Type B pancreatic cell (in vitro differentiated cells): ENCODE measurements around the gene TEAD3. TPM values are rescaled to one million over a fixed set of nuclear protein-coding genes. Genes with fewer than 3 reads are reported as not detected.
A peak's percentile ranks its signal among the peaks of the same experiment; 100 is the strongest.

ENCODE experiments used
- DNase-seq: peaks from one replicate; pipeline ENCODE4 v3.0.0; 2021; ENCODE audit warnings: mixed read lengths; ENCODE audit not compliant: unreplicated experiment; ENCODE audit errors: extremely low spot score
- H3K27ac Mint-ChIP-seq: 2 replicates; pipeline ENCODE4 v1.8.0; 2021; ENCODE audit warnings: mild to moderate bottlenecking, mixed read lengths
- H3K27me3 Mint-ChIP-seq: 2 replicates; pipeline ENCODE4 v1.8.0; 2021; ENCODE audit warnings: mixed read lengths
- H3K36me3 Mint-ChIP-seq: 2 replicates; pipeline ENCODE4 v1.8.0; 2021; ENCODE audit warnings: mixed read lengths
- H3K4me1 Mint-ChIP-seq: one replicate; pipeline ENCODE4 v1.8.0; 2021; ENCODE audit warnings: mixed read lengths; ENCODE audit not compliant: unreplicated experiment
- H3K4me3 Mint-ChIP-seq: 2 replicates; pipeline ENCODE4 v1.8.0; 2021; ENCODE audit warnings: mild to moderate bottlenecking, mixed read lengths
- H3K9me3 Mint-ChIP-seq: 2 replicates; pipeline ENCODE4 v1.8.0; 2021; ENCODE audit warnings: mixed read lengths
- CTCF ChIP-seq: fragments of 200-600 bp; sonication (generic); conservative IDR thresholded peaks from 2 replicates; pipeline ENCODE4 v1.5.0; 2021; ENCODE audit warnings: antibody characterized with exemption, mild to moderate bottlenecking
- total RNA-seq: library from RNA; stranded (reverse); gene quantifications from 2 replicates; pipeline ENCODE4 v1.2.1, GENCODE V29; 2021; ENCODE audit warnings: low replicate concordance

The TEAD3 gene
- total RNA-seq, 1 donor from 2014 or later = 49.8 TPM

DNA sequence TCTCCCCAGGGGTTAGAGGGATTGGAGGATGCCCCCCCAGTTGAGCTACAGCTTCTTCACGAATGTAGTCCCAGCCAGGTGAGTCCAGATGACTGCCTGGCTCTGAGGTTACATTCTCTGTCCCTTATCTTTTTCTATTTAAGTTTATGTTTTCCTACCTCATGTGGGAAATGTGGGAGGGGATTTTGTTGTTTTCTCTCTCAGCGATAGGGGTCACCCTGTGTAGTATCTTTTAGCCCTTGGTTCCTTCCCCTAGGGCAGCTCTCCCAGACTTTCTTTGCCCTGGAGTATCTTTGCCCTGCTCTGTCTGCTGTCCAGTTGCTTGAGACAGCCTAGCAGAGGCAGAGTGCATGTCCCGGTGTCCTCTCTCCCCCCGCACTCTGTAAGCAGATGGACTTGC lies 39.0 kb downstream of the TEAD3 start:
- Mint-ChIP-seq H3K36me3 (peaks cover 18% of the 10 kb centered on the region), H3K27ac (no peak overlapping the region)

DNA sequence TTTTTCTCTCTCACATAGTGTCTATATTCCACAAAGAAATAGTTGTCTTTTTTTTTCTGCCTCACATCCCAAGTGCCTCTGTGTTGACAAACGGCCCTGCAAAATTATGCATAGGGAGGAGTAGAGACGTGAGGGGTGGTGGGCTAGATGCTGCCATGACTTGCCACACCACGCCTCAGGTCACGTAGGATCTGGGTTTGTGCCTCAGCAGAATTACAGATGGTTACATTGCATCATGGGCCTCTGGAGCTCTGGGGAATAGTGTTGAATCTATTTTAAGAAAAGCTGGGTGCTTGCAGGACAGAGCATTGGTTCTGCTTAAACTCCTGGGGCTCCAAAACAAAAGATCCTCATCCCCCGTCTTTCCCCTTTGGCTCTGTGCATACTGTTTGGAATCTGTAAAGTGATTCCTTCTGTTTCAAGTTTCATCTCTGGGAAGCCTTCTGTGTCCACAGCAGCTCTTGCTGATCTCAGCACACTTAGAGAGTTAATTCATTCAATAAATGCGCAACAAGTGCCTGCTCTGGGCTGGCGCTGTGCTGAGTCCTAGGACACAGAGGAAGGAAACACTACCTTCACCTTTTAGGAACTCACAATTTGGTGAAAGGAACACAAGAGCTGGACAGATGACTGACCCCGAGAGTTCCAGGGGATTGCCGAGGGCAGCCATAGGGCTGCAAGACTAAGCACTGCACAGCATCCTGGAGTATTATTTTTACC lies 42.3 kb downstream of the TEAD3 start:
- H3K4me3 Mint-ChIP-seq = peak overlapping the region; percentile 91
- H3K4me1 Mint-ChIP-seq = peaks cover 34% of the 10 kb centered on the region
- no peaks in the 10 kb centered on the region for H3K27me3 Mint-ChIP-seq
- no peak for TF ChIP-seq CTCF
- peak overlapping the region; percentile 73 for H3K27ac Mint-ChIP-seq
- no peak for DNase-seq
- H3K9me3 Mint-ChIP-seq = no peaks in the 10 kb centered on the region
- H3K36me3 Mint-ChIP-seq = peaks cover 8% of the 10 kb centered on the region

More for the DNA sequence above, 39.0 kb downstream of the TEAD3 start:
- no peaks in the 10 kb centered on the region for H3K27me3 Mint-ChIP-seq
- peaks cover 22% of the 10 kb centered on the region for H3K4me1 Mint-ChIP-seq
- DNase-seq = no peak
- no peak overlapping the region for H3K4me3 Mint-ChIP-seq
- no peaks in the 10 kb centered on the region for H3K9me3 Mint-ChIP-seq
- TF ChIP-seq CTCF = no peak

DNA sequence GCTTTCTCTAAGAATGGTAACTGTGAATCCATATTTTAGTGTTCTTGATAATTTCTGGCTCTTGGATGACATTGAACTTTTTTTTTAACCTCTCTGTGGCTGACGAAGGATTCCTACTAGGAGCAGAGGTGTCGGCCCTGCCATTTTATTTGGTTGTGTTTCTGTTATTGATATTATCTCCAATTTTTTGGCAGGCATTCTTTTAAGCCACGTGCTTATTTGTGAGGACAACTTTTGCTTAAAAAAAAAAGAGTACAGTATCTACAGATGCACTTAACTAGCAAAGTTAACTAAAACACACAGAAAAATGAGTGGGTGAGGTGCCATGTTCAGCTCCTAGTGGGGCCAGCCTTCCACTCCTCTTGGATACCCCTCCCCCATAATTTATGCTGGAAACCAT lies 43.6 kb downstream of the TEAD3 start:
- Mint-ChIP-seq H3K27me3 (no peaks in the 10 kb centered on the region), H3K4me3 (peak overlapping the region; percentile 91), H3K36me3 (peaks cover 5% of the 10 kb centered on the region), H3K4me1 (peaks cover 34% of the 10 kb centered on the region), H3K27ac (peak overlapping the region; percentile 80), H3K9me3 (no peaks in the 10 kb centered on the region)
- no peak for DNase-seq
- TF ChIP-seq CTCF = no peak

GRCh38 chr6:35452183-35453090 lies 44.4 kb downstream of the TEAD3 start, which contains the start of gene FANCE:
TSS of gene FANCE (plus strand) at chr6:35452338. CDS start at chr6:35452546, 208 bp downstream.
- TF ChIP-seq CTCF = no peak
- peaks cover 30% of the 10 kb centered on the region for H3K4me1 Mint-ChIP-seq
- H3K27ac Mint-ChIP-seq = peak within 1 kb of the TSS; percentile 80
- H3K4me3 Mint-ChIP-seq = peak within 1 kb of the TSS; percentile 91
- peak; percentile 98 for DNase-seq
- no peaks in the 10 kb centered on the region for H3K9me3 Mint-ChIP-seq
- peaks cover 5% of the 10 kb centered on the region for H3K36me3 Mint-ChIP-seq
- no peaks in the 10 kb centered on the region for H3K27me3 Mint-ChIP-seq

DNA sequence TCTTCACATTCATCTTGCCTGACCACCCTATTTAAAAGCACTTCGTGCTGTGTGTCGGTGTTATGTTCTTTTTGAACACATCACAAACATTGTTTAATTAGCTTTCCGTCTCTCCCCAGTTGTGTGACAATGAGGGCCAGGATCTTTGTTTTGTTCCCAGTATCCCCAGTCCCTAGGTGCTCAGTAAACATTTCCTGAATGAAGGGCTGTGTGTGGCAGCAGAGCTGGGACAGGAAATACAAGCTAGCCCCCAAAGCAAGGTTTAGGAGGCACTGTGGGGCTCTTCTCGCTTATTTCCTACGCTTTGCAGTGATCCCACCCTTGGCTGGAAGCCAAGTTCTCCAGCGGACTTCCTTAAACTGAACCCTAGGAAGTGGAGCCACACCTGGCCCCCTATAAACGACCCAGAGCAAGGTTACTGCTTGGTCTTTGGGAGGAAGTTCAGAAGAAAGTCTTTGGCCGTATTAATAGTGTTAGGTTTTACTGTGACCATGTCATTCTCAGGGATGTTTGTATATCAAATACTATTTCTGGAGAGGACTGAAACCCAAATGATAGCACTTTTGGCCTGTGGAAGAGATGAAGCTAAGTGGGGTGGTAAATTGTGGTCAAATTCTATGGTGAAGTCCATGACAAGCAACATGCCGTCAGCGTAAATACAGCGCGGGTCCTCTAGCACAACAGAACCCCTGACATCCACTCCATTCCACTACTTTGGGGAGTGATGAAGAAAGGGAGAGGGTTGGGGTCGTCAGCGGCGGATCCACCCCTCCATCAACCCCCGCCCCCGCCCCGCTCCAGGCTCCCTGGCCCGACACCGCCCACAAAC lies 45.3 kb downstream of the TEAD3 start:
- H3K4me3 Mint-ChIP-seq = peak overlapping the region; percentile 81
- peak overlapping the region; percentile 1 for H3K27ac Mint-ChIP-seq
- peaks cover 5% of the 10 kb centered on the region for H3K36me3 Mint-ChIP-seq
- H3K27me3 Mint-ChIP-seq = no peaks in the 10 kb centered on the region
- no peaks in the 10 kb centered on the region for H3K9me3 Mint-ChIP-seq
- no peak for TF ChIP-seq CTCF
- H3K4me1 Mint-ChIP-seq = peaks cover 30% of the 10 kb centered on the region
- no peak for DNase-seq
